Activated T-cell treated with anti-CD3 and anti-CD28 coated beads, Interleukin-2, amount 50 U/mL, for 4 hours (primary cell): ENCODE results near the gene ZBTB5. TPM values are rescaled to one million over a fixed set of nuclear protein-coding genes. Genes with fewer than 3 reads are reported as not detected.
"Not testable (repeated sequence)": the region's sequence is repeated elsewhere in the genome, so short reads cannot be mapped to it uniquely, and the experiment has no call there.

Source experiments
- ATAC-seq, 2 donors: fragments of 200-7000 bp; cut with Tn5 transposase; one replicate each; pipeline ENCODE4 v1.10.0; 2021
- DNase-seq: peaks from one replicate; pipeline ENCODE4 v3.0.0-alpha.2; 2020
- H3K27me3 Mint-ChIP-seq: one replicate; pipeline ENCODE4 v1.8.0; 2021; ENCODE audit warnings: low read depth, mixed read lengths
- H3K36me3 Mint-ChIP-seq: one replicate; pipeline ENCODE4 v1.8.0; 2022; ENCODE audit warnings: mixed read lengths; ENCODE audit not compliant: insufficient read depth
- H3K4me1 Mint-ChIP-seq: one replicate; pipeline ENCODE4 v1.8.0; 2021; ENCODE audit warnings: low read depth, mixed read lengths
- H3K4me3 Mint-ChIP-seq: one replicate; pipeline ENCODE4 v1.8.0; 2021; ENCODE audit warnings: mild to moderate bottlenecking, moderate library complexity, mixed read lengths
- H3K9me3 Mint-ChIP-seq: one replicate; pipeline ENCODE4 v1.8.0; 2021; ENCODE audit warnings: mixed read lengths
- total RNA-seq, 3 donors: library from RNA; stranded (reverse); gene quantifications; one replicate each; pipeline ENCODE4 v1.2.1, GENCODE V29; 2021

ZBTB5 gene
- total RNA-seq, 3 donors from 2014 or later = 3.9 to 5.2 (median 5.2) TPM

DNA sequence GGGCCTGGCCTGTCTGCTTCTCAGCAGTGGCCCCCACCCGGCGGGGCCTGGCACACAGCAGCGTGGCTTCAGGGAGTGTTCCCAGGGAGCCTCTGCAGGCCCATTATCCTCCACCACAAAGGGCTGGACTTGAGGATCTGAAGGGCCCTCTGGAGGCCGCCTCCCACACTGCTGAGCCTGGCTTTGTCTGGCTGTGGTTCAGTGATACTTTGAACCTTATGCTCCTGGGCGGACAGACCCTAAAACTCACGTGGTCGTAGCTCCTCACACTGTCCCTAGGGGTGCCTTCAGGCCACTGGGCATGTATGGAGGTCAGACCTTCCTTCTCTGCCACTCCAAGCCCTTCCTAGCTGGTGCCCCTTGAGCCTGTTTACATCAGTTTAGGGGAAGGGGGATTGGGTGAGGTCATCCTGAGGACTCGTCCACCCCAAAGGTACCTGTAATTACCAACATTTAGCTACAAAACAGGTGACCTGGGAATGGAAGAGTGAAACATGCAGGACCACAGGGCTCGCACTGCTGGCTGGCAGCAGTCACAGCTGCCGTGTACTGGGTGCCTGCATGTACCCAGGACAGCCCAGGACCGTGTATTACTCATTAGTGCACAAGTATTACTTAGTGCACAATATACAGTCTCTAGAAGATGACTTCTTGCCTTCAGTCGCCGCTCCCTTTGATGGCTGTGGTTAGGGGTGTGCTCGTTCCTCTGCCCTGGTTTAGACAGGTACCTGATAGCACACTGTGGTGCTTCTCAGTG is 34.2 kb downstream of the ZBTB5 start:
- H3K9me3 Mint-ChIP-seq = no peaks in the 10 kb centered on the region

DNA sequence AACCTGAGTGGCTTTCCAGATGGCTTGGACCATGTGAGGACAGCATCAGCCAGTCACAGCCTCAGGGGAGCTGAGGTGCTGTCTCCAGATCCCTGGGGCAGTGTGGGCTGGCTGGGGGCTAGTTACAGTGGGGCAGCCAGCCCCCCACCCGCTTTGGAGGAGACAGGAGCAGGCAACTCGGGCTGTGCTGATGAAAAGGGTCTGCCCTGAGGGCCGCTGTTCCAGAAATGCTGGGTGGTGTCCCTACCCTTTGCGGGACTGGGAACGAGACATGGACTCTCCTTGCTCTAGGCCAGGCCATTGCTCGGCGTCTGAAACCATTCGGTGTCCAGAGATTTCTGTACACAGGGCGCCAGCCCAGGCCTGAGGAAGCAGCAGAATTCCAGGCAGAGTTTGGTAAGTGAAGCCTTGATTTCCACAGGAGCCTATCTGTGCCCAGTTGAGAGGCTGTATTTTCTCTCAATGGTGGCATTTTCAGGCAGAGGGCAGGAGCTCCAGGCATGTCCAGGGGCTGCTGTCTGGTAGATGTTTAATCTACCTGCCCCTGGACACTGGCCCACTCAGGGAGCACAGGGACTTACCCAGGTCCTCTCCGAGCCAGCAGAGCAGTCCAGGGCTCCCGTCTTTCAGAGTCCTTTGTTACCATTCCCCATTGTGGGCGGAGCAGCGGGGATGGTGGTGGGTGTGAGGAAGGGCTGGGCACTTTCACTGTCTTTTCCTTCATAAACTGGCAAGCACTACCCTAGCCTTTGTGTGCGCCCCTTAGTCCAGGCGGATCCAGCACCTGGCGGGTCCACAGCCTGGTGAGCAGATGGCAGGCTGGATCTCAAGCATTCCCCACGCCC is 35.6 kb downstream of the ZBTB5 start:
- Mint-ChIP-seq H3K4me3 (no peak overlapping the region), H3K36me3 (peaks cover 21% of the 10 kb centered on the region), H3K4me1 (peaks cover 6% of the 10 kb centered on the region), H3K27me3 (no peaks in the 10 kb centered on the region), H3K9me3 (no peaks in the 10 kb centered on the region)
- DNase-seq (no peak), ATAC-seq (no peak)

More for the DNA sequence above, 34.2 kb downstream of the ZBTB5 start:
- H3K4me1 Mint-ChIP-seq = peaks cover 3% of the 10 kb centered on the region
- DNase-seq (no peak), ATAC-seq (no peak)
- H3K27me3 Mint-ChIP-seq = no peaks in the 10 kb centered on the region
- H3K36me3 Mint-ChIP-seq = peaks cover 17% of the 10 kb centered on the region
- H3K4me3 Mint-ChIP-seq = no peak overlapping the region

GRCh38 chr9:37428345-37428744 is 36.9 kb downstream of the ZBTB5 start:
- peaks cover 15% of the 10 kb centered on the region for H3K4me1 Mint-ChIP-seq
- H3K36me3 Mint-ChIP-seq = peaks cover 21% of the 10 kb centered on the region
- ATAC-seq (no peak), DNase-seq (no peak)
- no peak overlapping the region for H3K4me3 Mint-ChIP-seq
- no peaks in the 10 kb centered on the region for H3K27me3 Mint-ChIP-seq
- no peaks in the 10 kb centered on the region for H3K9me3 Mint-ChIP-seq

- Mint-ChIP-seq H3K36me3 (peaks cover 19% of the 10 kb centered on the region), H3K9me3 (no peaks in the 10 kb centered on the region), H3K27me3 (no peaks in the 10 kb centered on the region), H3K4me1 (peaks cover 24% of the 10 kb centered on the region), H3K4me3 (no peak overlapping the region)
- ATAC-seq (no peak), DNase-seq (no peak)
Measured at GRCh38 chr9:37426846-37427245, 38.4 kb downstream of the ZBTB5 start.

GRCh38 chr9:37426431-37426830 is 38.8 kb downstream of the ZBTB5 start:
- H3K9me3 Mint-ChIP-seq, H3K4me3 Mint-ChIP-seq, ATAC-seq, H3K27me3 Mint-ChIP-seq, DNase-seq: not testable (repeated sequence)
- Mint-ChIP-seq H3K36me3 (peaks cover 19% of the 10 kb centered on the region), H3K4me1 (peaks cover 26% of the 10 kb centered on the region)

- ATAC-seq (no peak), DNase-seq (no peak)
- Mint-ChIP-seq H3K9me3 (no peaks in the 10 kb centered on the region), H3K4me1 (peaks cover 26% of the 10 kb centered on the region), H3K27me3 (no peaks in the 10 kb centered on the region), H3K4me3 (no peak overlapping the region), H3K36me3 (peaks cover 19% of the 10 kb centered on the region)
Measured at GRCh38 chr9:37425298-37425752, 39.9 kb downstream of the ZBTB5 start.

DNA sequence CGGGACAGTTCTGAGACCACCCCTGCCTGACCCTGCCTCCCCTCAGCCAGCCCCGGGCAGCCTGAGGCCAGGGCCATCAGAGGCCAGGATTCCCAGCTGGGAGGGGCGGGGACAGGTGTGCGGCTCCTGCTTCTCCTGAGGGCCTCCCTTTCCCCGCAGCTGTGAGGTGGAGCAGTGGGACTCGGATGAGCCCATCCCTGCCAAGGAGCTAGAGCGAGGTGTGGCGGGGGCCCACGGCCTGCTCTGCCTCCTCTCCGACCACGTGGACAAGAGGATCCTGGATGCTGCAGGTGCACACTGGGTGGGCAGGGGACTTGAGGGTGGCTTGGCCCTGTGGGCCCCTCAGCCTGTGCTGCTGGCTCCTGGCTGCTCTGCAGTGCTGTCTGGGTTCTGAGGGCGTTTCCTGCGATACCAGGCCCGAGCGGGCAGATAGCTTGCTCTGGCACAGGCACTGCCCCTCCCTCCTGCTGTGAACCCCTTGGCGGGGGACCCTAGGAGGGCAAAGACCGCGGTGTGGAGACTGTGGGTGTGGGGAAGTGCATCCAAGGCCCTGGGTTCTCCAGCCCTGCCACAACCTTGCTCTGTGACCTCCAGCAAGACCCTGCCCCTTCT is 40.5 kb downstream of the ZBTB5 start:
- ATAC-seq = no peak
- DNase-seq = no peak
- no peaks in the 10 kb centered on the region for H3K27me3 Mint-ChIP-seq
- H3K4me1 Mint-ChIP-seq = peaks cover 26% of the 10 kb centered on the region
- H3K36me3 Mint-ChIP-seq = peaks cover 19% of the 10 kb centered on the region
- no peak overlapping the region for H3K4me3 Mint-ChIP-seq
- no peaks in the 10 kb centered on the region for H3K9me3 Mint-ChIP-seq

DNA sequence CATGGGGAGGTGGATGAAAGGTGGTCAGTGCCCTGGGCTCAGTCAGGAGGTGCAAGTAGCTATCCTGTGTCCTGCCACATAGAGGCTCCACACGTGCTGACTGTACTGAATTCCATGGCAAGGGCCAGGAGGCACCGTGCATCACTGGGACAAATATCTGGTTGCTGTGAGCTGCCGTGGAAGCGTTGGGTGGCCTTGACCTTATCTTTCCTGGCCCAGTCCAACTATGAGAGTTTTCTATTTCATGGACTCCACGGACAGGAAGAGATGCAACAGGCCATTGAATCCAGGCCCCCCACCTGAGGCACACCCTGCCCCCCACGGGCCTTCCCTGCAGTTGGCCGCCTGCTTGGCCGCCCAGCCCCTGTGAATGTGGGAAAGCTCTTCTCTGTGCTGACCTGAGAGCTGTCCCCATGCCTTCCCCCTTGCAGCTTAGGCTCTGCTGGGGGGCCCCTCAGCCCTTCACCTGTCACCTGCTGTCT is 41.0 kb downstream of the ZBTB5 start:
- Mint-ChIP-seq H3K4me3 (peak overlapping the region; percentile 96), H3K36me3 (peaks cover 19% of the 10 kb centered on the region), H3K4me1 (peaks cover 26% of the 10 kb centered on the region), H3K9me3 (no peaks in the 10 kb centered on the region), H3K27me3 (no peaks in the 10 kb centered on the region)
- ATAC-seq (no peak), DNase-seq (no peak)

DNA sequence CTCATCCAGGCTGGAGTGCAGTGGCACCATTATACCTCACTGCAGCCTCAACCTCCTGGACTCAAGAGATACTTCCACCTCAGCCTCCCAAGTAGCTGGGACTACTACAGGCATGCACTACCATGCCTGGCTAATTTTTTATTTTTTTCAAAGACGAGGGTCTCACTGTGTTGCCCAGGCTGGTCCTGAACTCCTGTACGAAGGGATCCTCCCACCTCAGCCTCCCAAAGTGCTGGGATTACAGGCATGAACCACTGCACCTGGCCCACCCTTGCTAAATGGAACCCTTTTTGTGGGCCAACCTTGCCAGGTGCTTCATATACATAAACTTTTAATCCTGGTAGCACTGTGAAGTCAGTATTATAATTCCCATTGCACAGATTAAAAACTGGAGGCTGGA is 41.7 kb downstream of the ZBTB5 start:
- Mint-ChIP-seq H3K4me3 (peak overlapping the region; percentile 96), H3K4me1 (peaks cover 26% of the 10 kb centered on the region), H3K36me3 (peaks cover 19% of the 10 kb centered on the region), H3K27me3 (no peaks in the 10 kb centered on the region), H3K9me3 (no peaks in the 10 kb centered on the region)
- no peak for ATAC-seq
- DNase-seq = no peak

DNA sequence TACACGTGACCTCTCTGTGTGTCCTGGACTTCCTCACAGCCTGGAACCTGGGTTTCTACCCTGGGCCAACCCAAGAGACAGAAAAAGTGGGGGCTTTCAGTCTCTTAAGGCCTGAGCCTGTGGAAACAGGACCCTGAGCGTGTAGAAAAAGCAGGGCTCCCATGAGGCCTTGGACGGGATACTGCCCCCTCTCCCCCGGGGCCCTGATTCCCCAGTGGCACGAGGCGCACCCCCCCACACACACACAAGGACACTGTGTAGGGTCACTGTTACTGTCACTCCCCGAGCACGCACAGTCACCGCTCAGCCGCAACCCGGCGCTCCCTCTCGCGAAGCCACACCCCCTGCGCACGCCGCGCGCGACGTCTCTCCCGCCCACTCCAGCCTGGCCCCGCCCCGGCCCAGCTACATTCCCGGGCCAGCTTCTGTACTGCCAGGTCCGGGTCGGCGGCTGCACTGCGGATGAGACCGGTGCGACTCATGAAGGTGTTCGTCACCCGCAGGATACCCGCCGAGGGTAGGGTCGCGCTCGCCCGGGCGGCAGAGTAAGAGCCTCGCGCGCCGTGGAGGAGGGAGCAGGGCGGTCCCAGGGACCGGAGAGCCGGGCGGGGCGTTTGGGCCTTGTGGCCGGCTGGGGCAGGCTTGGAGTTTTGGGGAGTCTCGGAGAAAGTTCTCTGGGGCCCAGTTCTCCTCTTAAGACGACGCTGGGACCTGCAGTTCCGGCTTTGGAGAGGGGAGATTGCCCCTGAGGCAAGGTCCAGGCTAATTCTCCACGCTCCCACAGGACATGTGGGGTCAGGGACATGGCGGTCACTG is 42.8 kb downstream of the ZBTB5 start, which contains the start of gene GRHPR:
Gene GRHPR, plus strand, starts transcription at position 408 of the 816 bp plus-strand sequence. Its CDS starts 55 bp downstream, at position 463.
- peak; percentile 99 for ATAC-seq
- Mint-ChIP-seq H3K27me3 (no peaks in the 10 kb centered on the region), H3K36me3 (peaks cover 15% of the 10 kb centered on the region), H3K4me3 (peak within 1 kb of the TSS; percentile 96), H3K9me3 (no peaks in the 10 kb centered on the region), H3K4me1 (peaks cover 26% of the 10 kb centered on the region)
- DNase-seq = peak; percentile 90

GRCh38 chr9:37421914-37422288 is 43.3 kb downstream of the ZBTB5 start:
- Mint-ChIP-seq H3K4me1 (peaks cover 26% of the 10 kb centered on the region), H3K9me3 (no peaks in the 10 kb centered on the region), H3K4me3 (peak overlapping the region; percentile 96), H3K36me3 (peaks cover 11% of the 10 kb centered on the region), H3K27me3 (no peaks in the 10 kb centered on the region)
- ATAC-seq = peak; percentile 5 to 9
- no peak for DNase-seq

DNA sequence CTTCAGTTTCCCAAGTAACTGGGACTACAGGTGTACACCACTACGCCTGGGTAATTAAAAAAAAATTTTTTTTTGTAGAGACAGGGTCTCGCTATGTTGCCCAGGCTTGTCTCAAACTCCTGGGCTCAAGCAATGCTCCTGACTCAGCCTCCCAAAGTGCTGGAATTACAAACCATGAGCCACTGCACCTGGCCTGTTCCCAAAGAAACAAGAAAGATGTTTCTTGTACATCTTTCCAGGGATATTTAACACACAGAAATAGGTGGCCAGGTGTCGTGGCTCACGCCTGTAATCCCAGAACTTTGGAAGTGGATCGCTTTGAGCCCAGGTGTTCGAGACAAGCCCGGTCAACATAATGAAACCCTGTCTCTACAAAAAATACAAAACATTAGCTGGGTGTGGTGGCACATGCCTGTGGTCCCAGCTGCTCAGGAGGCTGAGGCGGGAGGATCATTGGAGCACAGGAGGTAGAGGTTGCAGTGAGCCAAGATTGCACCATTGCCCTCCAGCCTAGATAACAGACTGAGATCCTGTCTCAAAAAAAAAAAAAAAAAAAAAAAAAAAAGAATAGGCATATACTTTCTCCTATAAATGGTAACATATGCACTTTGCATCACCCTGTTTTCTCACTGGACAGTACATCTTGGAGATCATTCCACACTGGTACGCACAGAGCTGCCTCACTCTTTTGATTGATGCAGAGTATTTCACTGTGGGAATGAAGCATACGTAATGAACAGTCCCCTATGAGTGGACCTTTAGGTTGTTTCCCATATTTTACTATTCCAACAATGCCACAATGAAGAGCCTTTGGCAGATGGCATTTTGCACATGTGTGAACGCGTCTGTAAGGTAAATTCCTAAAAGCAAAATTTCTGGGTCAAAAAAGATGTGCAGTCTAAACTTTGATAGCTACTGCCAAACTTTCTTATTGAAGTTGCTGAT is 44.7 kb downstream of the ZBTB5 start:
- Mint-ChIP-seq H3K9me3 (no peaks in the 10 kb centered on the region), H3K4me1 (peaks cover 23% of the 10 kb centered on the region), H3K27me3 (no peaks in the 10 kb centered on the region), H3K36me3 (no peaks in the 10 kb centered on the region), H3K4me3 (no peak overlapping the region)
- no peak for DNase-seq
- no peak for ATAC-seq

- ATAC-seq (no peak), DNase-seq (no peak)
- peaks cover 30% of the 10 kb centered on the region for H3K4me1 Mint-ChIP-seq
- no peaks in the 10 kb centered on the region for H3K9me3 Mint-ChIP-seq
- H3K4me3 Mint-ChIP-seq = no peak overlapping the region
- H3K27me3 Mint-ChIP-seq = peaks cover 5% of the 10 kb centered on the region
- no peaks in the 10 kb centered on the region for H3K36me3 Mint-ChIP-seq
Measured at GRCh38 chr9:37419204-37419603, 46.0 kb downstream of the ZBTB5 start.
